ENCODE data around the gene SLIT1.

SLIT1 gene

GRCh38 chr10:97154781-97155180 lies 31.0 kb downstream of the SLIT1 start:
- TF ChIP-seq, protein P1, sequence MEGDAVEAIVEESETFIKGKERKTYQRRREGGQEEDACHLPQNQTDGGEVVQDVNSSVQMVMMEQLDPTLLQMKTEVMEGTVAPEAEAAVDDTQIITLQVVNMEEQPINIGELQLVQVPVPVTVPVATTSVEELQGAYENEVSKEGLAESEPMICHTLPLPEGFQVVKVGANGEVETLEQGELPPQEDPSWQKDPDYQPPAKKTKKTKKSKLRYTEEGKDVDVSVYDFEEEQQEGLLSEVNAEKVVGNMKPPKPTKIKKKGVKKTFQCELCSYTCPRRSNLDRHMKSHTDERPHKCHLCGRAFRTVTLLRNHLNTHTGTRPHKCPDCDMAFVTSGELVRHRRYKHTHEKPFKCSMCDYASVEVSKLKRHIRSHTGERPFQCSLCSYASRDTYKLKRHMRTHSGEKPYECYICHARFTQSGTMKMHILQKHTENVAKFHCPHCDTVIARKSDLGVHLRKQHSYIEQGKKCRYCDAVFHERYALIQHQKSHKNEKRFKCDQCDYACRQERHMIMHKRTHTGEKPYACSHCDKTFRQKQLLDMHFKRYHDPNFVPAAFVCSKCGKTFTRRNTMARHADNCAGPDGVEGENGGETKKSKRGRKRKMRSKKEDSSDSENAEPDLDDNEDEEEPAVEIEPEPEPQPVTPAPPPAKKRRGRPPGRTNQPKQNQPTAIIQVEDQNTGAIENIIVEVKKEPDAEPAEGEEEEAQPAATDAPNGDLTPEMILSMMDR (IDR thresholded peaks at IDR 0.05; ENCODE audit: insufficient read depth, low read depth, low read length, missing control alignments) = no peak
- no peak overlapping the region for H3K4me3 ChIP-seq (ENCODE audit: low read length)
- DNase-seq (ENCODE audit: low read depth) = no peak

DNA sequence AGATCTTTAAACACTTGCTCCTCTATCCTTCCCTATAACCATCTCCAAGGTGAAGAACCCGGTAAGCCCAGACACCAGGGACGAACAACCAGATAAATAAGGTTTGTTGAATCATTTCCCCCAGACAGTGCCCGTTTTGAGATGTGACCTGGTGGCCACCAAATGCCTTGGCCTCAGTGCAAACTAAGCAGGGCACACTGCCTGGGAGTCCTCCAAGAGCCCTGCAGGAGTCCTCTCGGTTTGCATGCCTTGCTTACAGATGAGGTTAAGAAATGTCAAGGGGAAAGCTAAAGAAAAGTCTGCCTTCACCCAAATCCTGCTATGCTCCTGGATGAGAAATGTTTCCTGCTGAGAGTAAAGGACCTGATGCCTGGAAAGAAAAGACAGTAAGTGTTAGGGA lies 31.6 kb downstream of the SLIT1 start:
- TF ChIP-seq, protein P1 (IDR thresholded peaks at IDR 0.05; ENCODE audit: insufficient read depth, low read depth, low read length, missing control alignments) = no peak
- DNase-seq (ENCODE audit: low read depth) = no peak

GRCh38 chr10:97153270-97153850 lies 32.4 kb downstream of the SLIT1 start:
- DNase-seq (ENCODE audit: low read depth) = no peak
- no peak overlapping the region for H3K4me3 ChIP-seq (ENCODE audit: low read length)

More for the DNA sequence above, 31.6 kb downstream of the SLIT1 start:
- no peak overlapping the region for H3K4me3 ChIP-seq (ENCODE audit: low read length)

GRCh38 chr10:97151307-97151914 lies 34.3 kb downstream of the SLIT1 start:
- TF ChIP-seq, protein P1 (IDR thresholded peaks at IDR 0.05; ENCODE audit: insufficient read depth, low read depth, low read length, missing control alignments) = no peak
- no peak overlapping the region for H3K4me3 ChIP-seq (ENCODE audit: low read length)
- no peak for DNase-seq (ENCODE audit: low read depth)

More at GRCh38 chr10:97153270-97153850, 32.4 kb downstream of the SLIT1 start:
- TF ChIP-seq, protein P1 (IDR thresholded peaks at IDR 0.05; ENCODE audit: insufficient read depth, low read depth, low read length, missing control alignments) = no peak

- H3K4me3 ChIP-seq (ENCODE audit: low read length) = no peak overlapping the region
- DNase-seq (ENCODE audit: low read depth) = no peak
- TF ChIP-seq, protein P1 (IDR thresholded peaks at IDR 0.05; ENCODE audit: insufficient read depth, low read depth, low read length, missing control alignments) = no peak
Measured at GRCh38 chr10:97150616-97151015, 35.1 kb downstream of the SLIT1 start.

- TF ChIP-seq, protein P1 (IDR thresholded peaks at IDR 0.05; ENCODE audit: insufficient read depth, low read depth, low read length, missing control alignments) = no peak
- H3K4me3 ChIP-seq (ENCODE audit: low read length) = no peak overlapping the region
- DNase-seq (ENCODE audit: low read depth) = no peak
Measured at GRCh38 chr10:97150013-97150595, 35.7 kb downstream of the SLIT1 start.

Data from epithelial cell of esophagus (primary cell).